Measurements from ENCODE around the gene SLC35F6.

DNA sequence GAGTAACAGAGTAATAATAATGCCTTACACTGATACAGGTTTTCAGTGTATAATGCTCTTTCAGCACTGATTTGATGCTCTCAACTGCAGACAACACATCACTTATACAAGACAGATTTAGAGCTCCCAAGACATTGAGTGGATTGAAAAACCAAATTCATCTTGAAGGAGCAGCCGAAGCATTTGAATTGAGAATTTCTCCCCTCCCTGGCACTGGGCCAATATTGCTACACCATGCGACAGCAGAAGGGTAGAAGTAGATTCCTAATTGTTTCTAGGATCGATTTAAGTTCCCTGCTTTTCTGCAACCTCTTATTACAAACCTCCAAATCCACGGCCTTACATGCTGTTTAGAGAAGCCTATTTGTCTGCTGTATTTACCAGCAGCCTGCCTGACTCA lies 37.2 kb downstream of the SLC35F6 start:
- TF ChIP-seq CTCF (conservative IDR thresholded peaks at IDR 0.05 in 1 of 2, IDR thresholded peaks at IDR 0.05 in 1 of 2; ENCODE audit: low read depth in 1 of 2, low read length in 2 of 2) (no peak), EZH2 (IDR thresholded peaks at IDR 0.05; ENCODE audit: low read length, missing control alignments) (no peak)

Measured in fibroblast of lung (primary cell).